ENCODE results near the gene PIP4P1. TPM values are rescaled to one million over a fixed set of nuclear protein-coding genes. Genes with fewer than 3 reads are reported as not detected.

PIP4P1 gene
- total and polyA plus RNA-seq, 2 donors from 2014 or later, result 33.3 to 35.7 TPM

- FAIRE-seq (no peak), DNase-seq (no peak)
- Histone ChIP-seq H3K27ac (ENCODE audit: low read depth in 2 of 2, low read length in 2 of 2) (no peak overlapping the region), H3K4me3 (ENCODE audit: low read length in 3 of 3) (no peak overlapping the region), H3K27me3 (ENCODE audit: control insufficient read depth, insufficient read depth, low read length) (no peaks in the 10 kb centered on the region), H3K9ac (ENCODE audit: low read length in 3 of 3) (no peak overlapping the region), H3K4me1 (ENCODE audit: control insufficient read depth in 2 of 3, insufficient read depth in 2 of 3, low read depth in 1 of 3, low read length in 3 of 3) (peaks cover 0 to 6% (median 3%) of the 10 kb centered on the region in 3 donors), H3K36me3 (ENCODE audit: control insufficient read depth in 2 of 3, insufficient read depth in 3 of 3, low read length in 3 of 3) (peaks cover 0 to 25% (median 23%) of the 10 kb centered on the region in 3 donors), H3K9me3 (ENCODE audit: control insufficient read depth in 2 of 3, insufficient read depth in 1 of 3, low read length in 3 of 3) (no peaks in the 10 kb centered on the region)
- TF ChIP-seq CTCF (IDR thresholded peaks at IDR 0.05; ENCODE audit: borderline replicate concordance, extremely low read depth, insufficient read depth), result no peak
- intact Hi-C loops (cut with DNase I), result no loop called here
Measured at GRCh38 chr14:20409226-20409625, 52.0 kb downstream of the PIP4P1 start.

Other genes starting within 250 kb of the PIP4P1 start
- gene OR11H6, start 237.7 kb downstream of the PIP4P1 start, total RNA-seq, result not detected
- not detected for gene OR11H6, start 237.7 kb downstream of the PIP4P1 start, polyA plus RNA-seq (ENCODE audit: insufficient read depth, low read depth, low replicate concordance)
- gene OR11H7, start 232.5 kb downstream of the PIP4P1 start, total RNA-seq, result not detected
- gene OR11H7, start 232.5 kb downstream of the PIP4P1 start, polyA plus RNA-seq (ENCODE audit: insufficient read depth, low read depth, low replicate concordance), result not detected
- not detected for gene OR11H4, start 222.1 kb downstream of the PIP4P1 start, total RNA-seq
- not detected for gene OR11H4, start 222.1 kb downstream of the PIP4P1 start, polyA plus RNA-seq (ENCODE audit: insufficient read depth, low read depth, low replicate concordance)
- gene TTC5, start 155.5 kb downstream of the PIP4P1 start, total RNA-seq, result 22.3 TPM
- gene TTC5, start 155.5 kb downstream of the PIP4P1 start, polyA plus RNA-seq (ENCODE audit: insufficient read depth, low read depth, low replicate concordance), result 12.3 TPM
- 25.7 TPM for gene CCNB1IP1, start 128.2 kb downstream of the PIP4P1 start, total RNA-seq
- 58.2 TPM for gene CCNB1IP1, start 128.2 kb downstream of the PIP4P1 start, polyA plus RNA-seq (ENCODE audit: insufficient read depth, low read depth, low replicate concordance)
- gene PARP2, start 117.8 kb downstream of the PIP4P1 start, total RNA-seq, result 18.4 TPM
- 14.4 TPM for gene PARP2, start 117.8 kb downstream of the PIP4P1 start, polyA plus RNA-seq (ENCODE audit: insufficient read depth, low read depth, low replicate concordance)
- gene TEP1, start 47.9 kb downstream of the PIP4P1 start, total RNA-seq, result 45.2 TPM
- gene TEP1, start 47.9 kb downstream of the PIP4P1 start, polyA plus RNA-seq (ENCODE audit: insufficient read depth, low read depth, low replicate concordance), result 11.2 TPM
- 0.72 TPM for gene KLHL33, start 25.3 kb downstream of the PIP4P1 start, total RNA-seq
- 0.24 TPM for gene KLHL33, start 25.3 kb downstream of the PIP4P1 start, polyA plus RNA-seq (ENCODE audit: insufficient read depth, low read depth, low replicate concordance)
- gene OSGEP, start 6.6 kb downstream of the PIP4P1 start, total RNA-seq, result 32.4 TPM
- gene OSGEP, start 6.6 kb downstream of the PIP4P1 start, polyA plus RNA-seq (ENCODE audit: insufficient read depth, low read depth, low replicate concordance), result 30.3 TPM
- 119 TPM for gene APEX1, start 6.2 kb downstream of the PIP4P1 start, total RNA-seq
- gene APEX1, start 6.2 kb downstream of the PIP4P1 start, polyA plus RNA-seq (ENCODE audit: insufficient read depth, low read depth, low replicate concordance), result 109 TPM
- 80.7 TPM for gene PNP, start 8.0 kb upstream of the PIP4P1 start, total RNA-seq
- gene PNP, start 8.0 kb upstream of the PIP4P1 start, polyA plus RNA-seq (ENCODE audit: insufficient read depth, low read depth, low replicate concordance), result 183 TPM
- gene RNASE10, start 44.1 kb upstream of the PIP4P1 start, total RNA-seq, result 0.57 TPM
- 0.69 TPM for gene RNASE10, start 44.1 kb upstream of the PIP4P1 start, polyA plus RNA-seq (ENCODE audit: insufficient read depth, low read depth, low replicate concordance)
- gene RNASE9, start 99.6 kb upstream of the PIP4P1 start, total RNA-seq, result not detected
- not detected for gene RNASE9, start 99.6 kb upstream of the PIP4P1 start, polyA plus RNA-seq (ENCODE audit: insufficient read depth, low read depth, low replicate concordance)
- gene RNASE11, start 126.6 kb upstream of the PIP4P1 start, total RNA-seq, result not detected
- not detected for gene RNASE11, start 126.6 kb upstream of the PIP4P1 start, polyA plus RNA-seq (ENCODE audit: insufficient read depth, low read depth, low replicate concordance)
- gene RNASE12, start 129.9 kb upstream of the PIP4P1 start, total RNA-seq, result not detected
- gene RNASE12, start 129.9 kb upstream of the PIP4P1 start, polyA plus RNA-seq (ENCODE audit: insufficient read depth, low read depth, low replicate concordance), result not detected
- not detected for gene OR6S1, start 180.3 kb upstream of the PIP4P1 start, total RNA-seq
- gene OR6S1, start 180.3 kb upstream of the PIP4P1 start, polyA plus RNA-seq (ENCODE audit: insufficient read depth, low read depth, low replicate concordance), result not detected
- gene RNASE4, start 223.1 kb upstream of the PIP4P1 start, total RNA-seq, result 22.8 TPM
- 40.4 TPM for gene RNASE4, start 223.1 kb upstream of the PIP4P1 start, polyA plus RNA-seq (ENCODE audit: insufficient read depth, low read depth, low replicate concordance)
- 19.4 TPM for gene ANG, start 227.3 kb upstream of the PIP4P1 start, total RNA-seq
- gene ANG, start 227.3 kb upstream of the PIP4P1 start, polyA plus RNA-seq (ENCODE audit: insufficient read depth, low read depth, low replicate concordance), result 24.5 TPM

Measured in kidney (tissue), 14 donors.